ENCODE data around the gene TPBGL.

TPBGL gene, protein sequence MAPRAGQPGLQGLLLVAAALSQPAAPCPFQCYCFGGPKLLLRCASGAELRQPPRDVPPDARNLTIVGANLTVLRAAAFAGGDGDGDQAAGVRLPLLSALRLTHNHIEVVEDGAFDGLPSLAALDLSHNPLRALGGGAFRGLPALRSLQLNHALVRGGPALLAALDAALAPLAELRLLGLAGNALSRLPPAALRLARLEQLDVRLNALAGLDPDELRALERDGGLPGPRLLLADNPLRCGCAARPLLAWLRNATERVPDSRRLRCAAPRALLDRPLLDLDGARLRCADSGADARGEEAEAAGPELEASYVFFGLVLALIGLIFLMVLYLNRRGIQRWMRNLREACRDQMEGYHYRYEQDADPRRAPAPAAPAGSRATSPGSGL

DNA sequence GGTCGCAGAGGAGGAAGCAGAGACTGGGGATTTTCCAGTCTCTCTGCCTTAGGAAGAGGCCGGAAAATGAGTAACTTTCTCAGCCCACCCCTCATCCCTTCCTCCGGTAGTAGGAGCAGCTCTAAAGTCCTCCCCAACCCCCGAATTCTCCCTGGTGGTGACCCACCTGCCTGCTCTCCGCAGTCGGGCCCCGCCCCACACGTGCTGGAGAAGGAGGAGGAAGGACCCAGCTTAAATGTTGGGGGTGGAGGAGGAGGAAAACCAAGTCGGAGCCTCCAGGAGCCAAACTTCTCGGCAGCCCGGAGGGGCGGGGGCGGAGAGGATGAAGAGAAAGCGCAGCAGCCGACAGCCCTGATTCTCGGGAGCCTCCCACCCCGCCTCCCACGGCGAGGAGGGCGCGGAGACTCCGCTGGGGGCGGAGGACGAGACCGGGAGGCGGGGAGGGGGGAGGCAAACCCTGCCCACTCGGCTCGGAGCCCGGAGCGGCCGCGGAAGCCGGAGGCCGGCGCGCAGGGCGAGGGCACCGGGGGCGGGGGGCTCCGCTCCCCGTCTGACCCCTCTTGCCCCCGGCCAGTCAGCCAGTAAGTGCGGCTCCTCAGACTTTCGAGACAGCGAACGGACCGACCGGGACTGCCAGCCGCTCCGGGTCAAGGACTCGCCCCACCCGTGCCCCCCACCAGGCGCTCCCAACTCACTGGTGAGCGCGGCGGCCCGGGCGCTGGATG lies at the start of gene TPBGL:
TSS of gene TPBGL (plus strand) at position 464 of the 725 bp plus-strand sequence. CDS start 276 bp downstream, outside the sequence.
- DNase-seq (ENCODE audit: low spot score), result no peak

DNA sequence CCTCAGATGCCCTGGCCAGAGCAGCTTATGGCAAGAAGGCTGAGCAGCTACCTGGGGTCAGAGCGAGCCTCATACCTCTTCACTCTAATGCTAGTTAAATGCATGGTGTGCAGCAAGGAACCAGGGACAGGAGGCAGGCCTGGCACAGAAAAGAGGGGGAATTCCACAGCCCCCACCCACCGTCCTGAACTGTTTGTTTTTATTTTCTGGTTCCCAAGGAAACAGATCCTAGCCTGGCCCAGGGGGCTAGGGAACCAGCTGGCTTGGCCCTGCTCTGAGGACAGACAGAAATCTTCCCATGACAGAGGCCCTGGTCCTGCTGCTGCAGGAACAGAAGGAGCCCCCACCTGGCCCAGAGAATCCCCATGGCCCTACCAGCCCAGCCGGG lies 49.2 kb upstream of the TPBGL start:
- DNase-seq (ENCODE audit: low spot score), result no peak

DNA sequence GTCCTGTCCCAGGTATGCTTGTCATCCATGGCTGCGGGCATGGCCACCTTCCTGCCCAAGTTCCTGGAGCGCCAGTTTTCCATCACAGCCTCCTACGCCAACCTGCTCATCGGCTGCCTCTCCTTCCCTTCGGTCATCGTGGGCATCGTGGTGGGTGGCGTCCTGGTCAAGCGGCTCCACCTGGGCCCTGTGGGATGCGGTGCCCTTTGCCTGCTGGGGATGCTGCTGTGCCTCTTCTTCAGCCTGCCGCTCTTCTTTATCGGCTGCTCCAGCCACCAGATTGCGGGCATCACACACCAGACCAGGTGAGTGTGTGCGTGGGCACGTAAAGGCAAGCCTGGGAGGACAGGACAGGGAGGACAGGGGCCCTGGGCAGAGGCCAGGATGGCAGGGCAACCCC lies 47.3 kb upstream of the TPBGL start:
- no peak for DNase-seq (ENCODE audit: low spot score)

DNA sequence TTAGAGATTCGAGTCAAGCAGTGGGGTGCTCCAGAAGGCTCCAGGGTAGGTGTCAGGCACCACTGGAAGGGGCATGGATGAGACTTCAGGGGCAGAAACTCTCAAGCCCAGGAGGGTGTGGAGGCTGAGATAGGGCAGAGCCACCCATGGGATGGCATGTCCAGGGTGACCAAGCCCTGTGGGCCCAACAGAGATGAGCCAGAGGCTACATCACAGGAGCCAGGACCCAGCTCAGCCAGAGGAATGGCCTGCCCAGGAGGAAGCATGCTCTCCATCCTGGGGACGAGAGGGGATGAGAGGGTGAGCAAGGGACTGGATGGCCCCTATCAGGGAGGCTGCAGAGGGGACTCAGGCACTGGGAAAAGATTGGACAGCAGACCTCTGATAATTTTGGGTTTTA lies 46.9 kb upstream of the TPBGL start:
- no peak for DNase-seq (ENCODE audit: low spot score)

DNA sequence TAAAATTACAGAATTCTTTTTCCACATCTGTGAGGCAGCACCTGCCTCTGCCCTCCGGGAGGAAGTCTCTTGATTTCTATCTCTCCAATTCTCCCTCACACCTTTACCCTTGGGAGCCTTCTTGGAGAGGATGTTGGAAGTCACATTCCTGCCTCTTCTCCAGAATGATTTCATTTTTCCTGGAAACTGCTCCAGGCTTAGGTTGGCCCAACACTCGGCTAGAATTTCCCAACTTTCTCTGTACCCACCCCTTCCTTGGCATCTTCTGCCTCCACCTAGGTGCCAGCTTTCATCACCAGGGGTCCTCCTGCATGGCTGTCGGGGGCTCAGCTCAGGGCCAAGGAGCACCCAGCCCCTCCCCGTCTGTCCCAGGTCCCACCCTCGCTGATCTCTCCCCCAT lies 46.4 kb upstream of the TPBGL start:
- no peak for DNase-seq (ENCODE audit: low spot score)

DNA sequence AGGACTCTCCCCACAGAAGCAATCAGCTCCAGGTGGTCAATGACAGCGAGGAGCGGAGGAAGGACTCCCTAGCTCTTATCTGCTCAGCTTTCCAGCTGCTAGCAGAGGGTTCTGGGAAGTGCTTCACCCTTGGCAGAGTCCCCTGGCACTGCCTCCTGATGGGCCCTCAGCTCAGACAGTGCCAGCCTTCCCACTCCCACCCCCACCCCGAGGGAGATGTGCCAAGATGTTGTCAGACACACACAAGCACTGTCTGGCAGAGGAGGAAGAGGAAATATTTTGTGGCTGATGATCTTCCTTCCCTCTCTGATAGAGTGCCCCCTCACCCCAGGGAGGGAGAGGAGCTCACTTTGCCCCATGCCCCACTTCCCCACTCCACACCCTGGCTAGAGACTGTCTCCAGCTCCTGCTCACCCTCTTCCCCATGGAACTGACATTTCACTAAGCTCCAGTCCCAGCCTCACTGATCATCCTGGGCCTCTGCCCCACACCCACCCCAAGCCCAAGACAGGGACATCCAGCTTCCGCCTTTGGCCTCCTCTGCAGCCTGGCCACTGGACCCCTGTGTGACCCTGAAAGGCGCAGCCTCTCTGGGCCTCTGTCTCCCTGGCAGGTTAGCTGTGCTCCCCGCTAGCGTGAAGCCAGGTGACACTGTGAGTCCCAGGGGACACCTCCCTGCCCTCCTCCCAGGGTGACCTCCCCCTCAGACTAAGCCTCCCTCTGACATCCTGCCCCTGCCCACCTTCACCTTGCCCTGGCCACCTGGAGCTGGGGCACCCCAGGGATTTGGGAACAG lies 45.2 kb upstream of the TPBGL start:
- no peak for DNase-seq (ENCODE audit: low spot score)

DNA sequence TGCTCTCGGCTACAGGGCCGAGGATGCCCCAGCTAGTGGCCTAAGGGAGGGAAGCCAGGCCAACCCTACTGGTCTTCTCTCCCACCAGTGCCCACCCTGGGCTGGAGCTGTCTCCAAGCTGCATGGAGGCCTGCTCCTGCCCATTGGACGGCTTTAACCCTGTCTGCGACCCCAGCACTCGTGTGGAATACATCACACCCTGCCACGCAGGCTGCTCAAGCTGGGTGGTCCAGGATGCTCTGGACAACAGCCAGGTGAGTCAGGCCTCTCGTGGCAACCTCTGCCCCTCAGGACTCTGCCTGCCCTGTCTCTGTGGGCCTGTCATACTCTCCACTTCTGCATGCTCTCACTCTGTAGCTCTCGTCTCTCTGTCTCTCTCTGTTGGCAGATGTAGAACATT lies 44.1 kb upstream of the TPBGL start:
- DNase-seq (ENCODE audit: low spot score), result no peak

DNA sequence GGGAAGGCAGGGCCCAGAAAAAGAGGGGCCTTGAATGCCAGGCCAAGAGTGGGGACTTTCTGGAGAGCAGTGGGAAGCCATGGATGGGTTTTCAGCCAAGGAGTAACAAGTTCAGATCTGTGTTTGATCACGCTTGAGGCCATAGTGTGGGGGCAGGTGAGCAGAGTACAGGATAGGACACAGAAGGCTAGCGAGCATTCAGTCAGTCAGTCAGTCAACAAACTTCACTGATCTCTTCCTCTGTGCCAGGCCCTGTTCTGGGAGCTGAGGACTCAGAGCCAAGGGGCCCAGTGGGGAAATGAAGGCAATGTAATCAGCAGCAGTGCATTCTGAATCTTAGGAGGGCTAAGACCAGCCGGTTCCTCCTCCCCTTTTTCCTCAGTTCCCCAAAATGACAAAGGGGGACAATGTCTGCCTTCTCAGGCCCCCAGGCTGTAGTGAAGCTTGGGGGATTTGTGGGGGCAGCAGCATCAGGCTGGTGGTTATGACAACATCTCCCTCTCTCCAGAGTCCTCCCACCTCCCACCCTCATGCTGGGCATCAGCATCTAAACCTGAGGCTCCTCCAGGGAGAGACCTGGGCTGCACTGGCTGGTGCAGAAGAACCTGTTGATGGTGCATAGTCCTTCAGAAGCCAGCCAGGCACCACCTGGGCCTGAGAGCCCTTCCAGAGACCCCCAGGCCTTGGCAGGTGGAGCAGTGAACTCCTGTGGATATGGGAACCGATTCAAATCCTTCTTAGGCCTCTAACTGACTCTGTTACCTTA lies 42.9 kb upstream of the TPBGL start:
- no peak for DNase-seq (ENCODE audit: low spot score)

DNA sequence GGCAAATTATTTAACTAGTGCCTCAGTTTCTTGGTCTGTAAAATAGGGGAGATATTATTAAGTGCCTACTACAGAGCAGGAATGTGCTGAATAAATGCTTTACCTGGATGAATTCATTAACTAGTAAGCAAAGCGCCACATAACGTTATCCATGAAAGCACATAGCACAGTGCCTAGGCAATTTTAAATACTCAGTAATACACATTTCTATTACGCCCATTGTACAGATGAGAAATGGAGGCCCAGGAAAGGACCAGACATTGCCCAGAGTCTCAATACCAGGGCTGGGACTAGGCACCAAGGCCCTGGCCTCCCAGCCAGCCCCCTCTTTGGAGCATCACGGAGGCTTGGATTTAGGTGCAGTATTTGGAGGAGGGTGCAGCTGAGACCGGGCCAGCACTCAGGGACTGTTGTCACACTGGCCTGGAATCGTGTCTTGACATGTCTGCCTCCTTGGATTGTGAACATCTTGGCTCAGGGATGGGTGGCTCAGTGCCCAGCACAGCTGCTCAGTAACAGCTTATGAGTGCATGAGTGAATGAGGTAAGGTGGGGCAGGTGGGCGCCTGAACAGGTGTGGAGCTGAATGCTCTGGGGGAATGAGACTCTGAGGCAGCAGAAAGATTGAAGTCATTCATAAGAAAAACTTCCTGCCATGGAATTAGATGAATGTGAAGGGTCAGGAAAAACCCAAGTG lies 42.1 kb upstream of the TPBGL start:
- no peak for DNase-seq (ENCODE audit: low spot score)

DNA sequence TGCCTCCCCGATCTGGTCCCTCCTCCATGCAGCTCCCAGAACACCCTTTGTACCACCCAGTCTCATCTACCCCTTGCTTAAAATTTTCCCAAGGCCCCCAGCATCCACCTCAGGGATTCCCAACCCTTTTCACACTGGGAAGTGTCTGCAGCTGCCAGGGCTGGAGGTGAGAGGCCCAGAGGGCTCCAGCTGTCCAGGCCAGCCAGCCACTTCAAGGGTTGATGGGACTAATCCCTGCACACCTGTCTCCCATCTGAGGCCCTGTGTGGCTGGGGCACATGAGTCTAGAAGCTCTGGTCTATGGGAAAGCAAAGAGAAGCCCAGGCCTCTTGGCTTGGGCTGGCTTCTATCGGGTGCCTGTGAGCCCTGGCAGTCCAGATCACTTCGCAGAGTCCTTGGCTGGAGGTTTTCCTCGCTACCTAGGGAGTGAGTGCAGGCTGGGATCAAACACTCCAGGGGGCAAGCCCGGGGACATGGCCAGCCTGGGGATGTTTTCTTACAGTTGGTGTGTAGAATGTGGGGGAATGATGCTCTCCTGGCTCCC lies 41.1 kb upstream of the TPBGL start:
- no peak for DNase-seq (ENCODE audit: low spot score)

DNA sequence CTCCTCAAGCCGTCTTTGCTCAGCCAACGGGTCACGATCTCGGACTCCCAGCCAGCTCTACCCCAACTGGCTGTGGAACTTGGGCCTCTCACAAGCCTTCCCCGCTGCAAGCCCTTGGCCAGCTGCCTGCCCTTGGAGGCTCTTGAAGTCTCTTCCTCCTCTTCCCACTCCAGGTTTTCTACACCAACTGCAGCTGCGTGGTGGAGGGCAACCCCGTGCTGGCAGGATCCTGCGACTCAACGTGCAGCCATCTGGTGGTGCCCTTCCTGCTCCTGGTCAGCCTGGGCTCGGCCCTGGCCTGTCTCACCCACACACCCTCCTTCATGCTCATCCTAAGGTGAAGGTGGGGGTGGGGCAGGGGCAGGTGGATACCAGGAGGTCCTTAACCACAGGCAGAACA lies 40.5 kb upstream of the TPBGL start:
- no peak for DNase-seq (ENCODE audit: low spot score)

DNA sequence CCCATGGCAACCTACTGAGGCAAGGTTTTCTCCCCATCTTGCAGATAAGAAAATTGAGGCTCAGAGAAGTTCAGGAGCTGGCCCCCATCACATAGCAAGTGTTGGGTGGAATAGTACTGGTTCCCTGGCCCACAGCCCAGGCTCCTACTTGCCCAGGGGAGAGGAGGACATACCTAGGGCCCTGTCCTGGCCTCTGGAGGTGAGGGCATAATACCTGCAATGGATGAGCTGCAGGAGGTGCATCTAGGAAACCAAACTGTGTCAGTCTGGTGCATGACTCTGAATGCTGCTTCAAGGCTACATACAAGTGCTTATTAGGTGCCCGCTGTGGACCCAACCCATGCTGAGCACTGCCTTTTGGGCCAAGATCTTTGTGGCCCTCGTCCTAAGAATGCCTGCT lies 40.0 kb upstream of the TPBGL start:
- DNase-seq (ENCODE audit: low spot score), result no peak

DNA sequence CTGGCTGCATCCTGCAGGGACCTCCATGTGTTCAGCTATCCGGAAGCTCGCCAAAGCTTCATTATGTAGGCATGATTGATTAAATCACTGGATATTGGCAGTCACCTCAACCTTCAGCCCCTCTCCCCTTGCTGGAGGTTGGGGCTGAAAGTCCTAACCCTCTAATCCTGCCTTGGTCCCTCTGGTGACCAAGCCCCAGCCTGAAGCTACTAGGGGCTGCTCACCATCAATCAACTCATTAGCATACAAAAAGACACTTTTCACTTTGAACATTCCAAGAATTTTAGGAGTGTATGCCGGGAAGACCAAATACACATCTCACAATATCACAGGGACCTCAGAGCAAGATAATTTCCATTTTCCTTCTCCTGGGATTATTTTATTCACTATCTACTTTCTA lies 38.8 kb upstream of the TPBGL start:
- no peak for DNase-seq (ENCODE audit: low spot score)

DNA sequence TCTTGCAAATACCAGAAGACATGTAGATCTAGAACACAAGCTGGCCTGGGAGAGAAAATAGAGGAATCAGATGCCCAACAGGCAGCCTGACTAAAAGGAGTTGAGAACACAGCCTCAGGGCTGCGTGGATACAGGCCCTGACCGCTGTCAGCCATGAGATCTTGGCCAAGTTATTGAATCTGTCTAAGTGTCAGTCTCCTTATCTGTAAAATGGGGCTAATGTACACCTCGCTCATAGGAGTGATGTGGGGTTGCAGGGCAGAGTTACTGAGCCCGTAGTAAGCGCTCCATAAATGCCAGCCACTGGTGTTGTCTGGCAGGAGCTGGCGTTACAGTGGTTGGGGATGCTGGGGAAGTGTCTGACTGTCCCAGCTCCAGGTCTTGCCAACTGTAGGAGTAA lies 38.4 kb upstream of the TPBGL start:
- no peak for DNase-seq (ENCODE audit: low spot score)

DNA sequence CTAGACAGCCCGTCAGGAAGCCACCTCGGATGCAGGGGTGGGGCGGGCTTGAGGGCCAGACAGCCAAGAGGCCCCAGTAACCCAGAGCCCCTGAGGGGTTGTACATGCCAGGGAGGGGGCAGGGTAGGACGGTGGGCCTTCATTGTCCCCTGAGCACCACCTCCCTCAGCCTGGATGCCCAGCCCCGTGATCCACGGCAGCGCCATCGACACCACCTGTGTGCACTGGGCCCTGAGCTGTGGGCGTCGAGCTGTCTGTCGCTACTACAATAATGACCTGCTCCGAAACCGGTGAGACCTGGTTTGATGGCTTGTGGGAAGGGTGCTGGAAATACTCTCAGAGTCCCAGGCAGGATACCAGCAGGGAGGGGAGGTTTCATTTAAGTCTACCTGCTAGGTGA lies 37.4 kb upstream of the TPBGL start:
- DNase-seq (ENCODE audit: low spot score), result no peak

DNA sequence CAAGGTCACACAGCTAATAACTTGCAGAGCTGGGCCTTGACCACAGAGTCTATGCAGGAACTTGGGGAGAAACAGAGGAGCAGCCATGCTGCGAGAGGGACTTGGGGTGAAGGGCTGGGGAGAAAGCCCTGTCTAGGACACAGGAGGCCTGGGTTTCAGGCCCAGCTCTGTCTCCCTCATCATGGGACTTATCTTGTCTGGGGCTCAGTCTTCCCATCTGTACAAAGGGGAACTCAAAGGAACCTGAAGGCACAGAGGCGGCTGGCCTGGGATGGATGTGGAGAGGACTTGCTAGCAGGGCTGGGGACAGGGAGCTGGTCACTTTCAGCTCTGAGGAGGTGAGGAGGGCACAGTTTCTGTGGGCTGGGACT lies 36.9 kb upstream of the TPBGL start:
- DNase-seq (ENCODE audit: low spot score), result no peak

DNA sequence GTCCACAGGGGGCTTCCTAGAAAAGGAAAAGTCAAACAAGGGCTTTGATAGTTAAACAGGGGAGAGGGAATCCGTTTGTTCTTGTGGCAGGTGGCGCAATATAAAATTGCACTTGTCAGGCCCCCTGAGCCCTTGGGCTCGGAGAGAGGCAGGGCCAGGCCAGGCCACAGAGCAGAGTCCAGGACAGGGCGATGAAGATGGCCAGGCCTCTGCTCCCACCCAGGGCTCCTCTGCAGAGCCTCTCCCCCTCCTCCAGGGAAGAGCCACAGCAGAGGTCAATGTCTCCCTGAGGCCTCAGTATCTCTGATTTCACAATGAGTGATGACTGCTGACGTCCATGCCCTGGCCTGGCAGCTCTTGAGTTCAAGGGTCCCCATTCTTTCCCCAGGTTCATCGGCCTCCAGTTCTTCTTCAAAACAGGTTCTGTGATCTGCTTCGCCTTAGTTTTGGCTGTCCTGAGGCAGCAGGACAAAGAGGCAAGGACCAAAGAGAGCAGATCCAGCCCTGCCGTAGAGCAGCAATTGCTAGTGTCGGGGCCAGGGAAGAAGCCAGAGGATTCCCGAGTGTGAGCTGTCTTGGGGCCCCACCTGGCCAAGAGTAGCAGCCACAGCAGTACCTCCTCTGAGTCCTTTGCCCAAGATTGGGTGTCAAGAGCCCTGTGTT lies 36.4 kb upstream of the TPBGL start:
- no peak for DNase-seq (ENCODE audit: low spot score)

DNA sequence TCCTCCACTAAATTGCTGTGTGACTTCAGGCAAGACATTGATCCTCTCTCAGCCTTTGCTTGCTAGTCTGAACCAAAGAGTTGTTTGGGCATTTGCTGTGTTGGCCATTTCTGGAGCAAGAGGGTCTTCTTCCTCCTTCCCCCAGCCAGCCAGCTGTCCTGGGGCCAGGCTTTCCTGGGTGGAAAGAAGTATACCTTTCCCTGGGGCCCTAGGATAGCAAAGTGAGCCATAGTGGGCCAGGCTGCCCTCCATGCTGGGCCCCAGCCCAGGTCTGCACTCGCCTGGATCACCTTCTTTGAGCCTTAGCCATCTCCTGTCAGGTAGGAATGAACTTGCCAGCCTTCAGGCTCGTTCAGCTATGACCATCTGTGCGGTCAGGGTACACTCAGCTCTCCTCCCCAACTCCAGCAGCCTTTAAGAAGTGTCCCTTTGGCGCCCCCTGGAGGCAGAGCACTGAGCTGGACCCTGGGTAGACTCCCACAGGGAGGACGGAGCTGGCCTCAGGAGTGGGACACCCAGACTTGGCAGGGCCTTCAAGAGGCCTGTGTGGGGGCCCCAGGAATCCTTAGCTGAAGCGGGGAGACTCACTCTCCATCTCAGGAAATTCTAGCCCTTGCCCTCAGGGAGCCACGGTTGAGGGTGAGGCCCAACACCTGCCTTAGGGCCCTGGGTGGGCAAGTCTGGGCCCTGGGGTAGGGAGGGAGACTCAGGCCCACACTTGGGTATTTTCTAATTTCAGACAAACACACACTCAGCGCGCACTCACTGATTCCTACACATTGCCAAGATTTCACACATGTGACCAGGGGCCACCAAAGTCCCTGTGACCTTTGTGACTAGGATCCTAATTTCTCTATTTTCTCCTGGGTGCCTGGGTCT lies 35.6 kb upstream of the TPBGL start:
- peak; percentile 89 for DNase-seq (ENCODE audit: low spot score)

DNA sequence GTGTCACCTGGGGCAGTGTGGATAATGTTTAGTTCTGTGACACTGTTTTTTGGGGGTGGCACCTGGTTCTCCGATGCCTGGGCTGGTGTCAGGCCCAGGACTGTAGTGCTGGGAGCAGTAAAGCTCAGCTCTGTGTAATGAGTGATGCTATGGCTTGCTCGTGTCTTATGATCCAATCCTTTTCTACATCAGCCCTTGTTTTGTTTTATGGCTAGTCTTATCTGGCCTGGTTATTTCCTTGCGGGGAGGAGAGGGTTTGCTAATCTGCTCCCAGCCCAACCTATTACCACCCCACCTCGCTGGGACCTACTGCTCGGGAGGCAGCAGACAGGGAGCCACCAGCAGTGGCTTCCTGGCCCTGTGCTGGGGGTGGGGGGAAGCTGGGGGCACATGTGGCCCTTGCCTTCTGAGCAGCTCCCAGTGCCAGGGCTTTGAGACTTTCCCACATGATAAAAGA lies 35.0 kb upstream of the TPBGL start:
- no peak for DNase-seq (ENCODE audit: low spot score)

DNA sequence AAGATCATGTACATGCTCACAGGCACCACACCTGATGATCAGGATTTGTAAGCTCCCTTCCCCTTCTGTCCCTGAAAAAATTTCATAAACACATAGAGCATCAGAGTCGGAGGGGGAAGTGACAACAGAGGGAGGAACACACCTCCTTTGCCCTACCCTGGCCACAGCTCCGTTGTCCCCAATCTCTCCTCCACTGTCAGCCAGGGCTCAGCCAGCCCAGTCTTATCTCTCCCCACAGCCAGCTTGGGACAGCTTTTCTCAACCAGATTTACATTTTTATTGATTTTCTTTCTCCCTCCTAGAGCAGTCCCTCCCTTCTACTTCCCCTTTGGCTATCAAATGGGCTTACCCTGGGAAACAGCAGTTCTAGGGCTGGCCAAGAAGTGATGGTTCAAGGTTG lies 32.1 kb upstream of the TPBGL start:
- DNase-seq (ENCODE audit: low spot score), result no peak

Data from kidney capillary endothelial cell (primary cell).